Fibroblast of villous mesenchyme (primary cell): ENCODE results near the gene OTOGL. TPM values are rescaled to one million over a fixed set of nuclear protein-coding genes. Genes with fewer than 3 reads are reported as not detected.

Source experiments
- DNase-seq: peaks from one replicate; pipeline ENCODE4 v3.0.0-alpha.2; 2010; ENCODE audit warnings: low read depth
- H3K4me3 ChIP-seq: 2 replicates; pipeline ENCODE4 v1.5.1; 2011; ENCODE audit warnings: low read depth, mild to moderate bottlenecking, low read length
- total RNA-seq: library from RNA; depleted of rRNA; stranded (reverse); fragments of >200 nt; gene quantifications from 2 replicates; pipeline ENCODE4 v1.2.3, GENCODE V29; 2012
- TF ChIP-seq, protein P1 (sequence below): IDR thresholded peaks from 2 replicates; pipeline ENCODE4 v1.5.1; 2012; ENCODE audit warnings: low read depth, mild to moderate bottlenecking, low read length; ENCODE audit not compliant: insufficient read depth

Gene OTOGL
- total RNA-seq, 1 donor: under 0.01 TPM

DNA sequence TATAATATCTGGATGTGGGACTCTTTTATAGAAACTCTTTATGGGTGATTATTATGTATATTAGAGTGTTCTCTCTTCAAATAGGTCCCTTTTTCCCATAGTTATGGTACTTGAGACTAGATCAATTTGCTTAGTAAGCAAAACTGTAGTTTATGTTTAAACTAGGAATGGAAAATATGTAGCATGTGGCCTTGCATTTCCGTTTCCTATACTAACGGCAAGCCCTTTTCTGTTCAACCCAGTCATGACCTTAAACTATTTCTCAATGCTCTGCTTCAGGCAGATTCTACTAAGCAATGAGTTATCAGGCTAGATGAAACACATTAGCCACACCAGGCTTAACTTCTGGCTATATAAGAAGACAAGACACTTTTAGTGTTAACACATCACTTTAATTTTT is 84.6 kb downstream of the OTOGL start:
- TF ChIP-seq, protein P1, sequence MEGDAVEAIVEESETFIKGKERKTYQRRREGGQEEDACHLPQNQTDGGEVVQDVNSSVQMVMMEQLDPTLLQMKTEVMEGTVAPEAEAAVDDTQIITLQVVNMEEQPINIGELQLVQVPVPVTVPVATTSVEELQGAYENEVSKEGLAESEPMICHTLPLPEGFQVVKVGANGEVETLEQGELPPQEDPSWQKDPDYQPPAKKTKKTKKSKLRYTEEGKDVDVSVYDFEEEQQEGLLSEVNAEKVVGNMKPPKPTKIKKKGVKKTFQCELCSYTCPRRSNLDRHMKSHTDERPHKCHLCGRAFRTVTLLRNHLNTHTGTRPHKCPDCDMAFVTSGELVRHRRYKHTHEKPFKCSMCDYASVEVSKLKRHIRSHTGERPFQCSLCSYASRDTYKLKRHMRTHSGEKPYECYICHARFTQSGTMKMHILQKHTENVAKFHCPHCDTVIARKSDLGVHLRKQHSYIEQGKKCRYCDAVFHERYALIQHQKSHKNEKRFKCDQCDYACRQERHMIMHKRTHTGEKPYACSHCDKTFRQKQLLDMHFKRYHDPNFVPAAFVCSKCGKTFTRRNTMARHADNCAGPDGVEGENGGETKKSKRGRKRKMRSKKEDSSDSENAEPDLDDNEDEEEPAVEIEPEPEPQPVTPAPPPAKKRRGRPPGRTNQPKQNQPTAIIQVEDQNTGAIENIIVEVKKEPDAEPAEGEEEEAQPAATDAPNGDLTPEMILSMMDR: no peak
- DNase-seq: peak; percentile 85
- no peak overlapping the region for H3K4me3 ChIP-seq

DNA sequence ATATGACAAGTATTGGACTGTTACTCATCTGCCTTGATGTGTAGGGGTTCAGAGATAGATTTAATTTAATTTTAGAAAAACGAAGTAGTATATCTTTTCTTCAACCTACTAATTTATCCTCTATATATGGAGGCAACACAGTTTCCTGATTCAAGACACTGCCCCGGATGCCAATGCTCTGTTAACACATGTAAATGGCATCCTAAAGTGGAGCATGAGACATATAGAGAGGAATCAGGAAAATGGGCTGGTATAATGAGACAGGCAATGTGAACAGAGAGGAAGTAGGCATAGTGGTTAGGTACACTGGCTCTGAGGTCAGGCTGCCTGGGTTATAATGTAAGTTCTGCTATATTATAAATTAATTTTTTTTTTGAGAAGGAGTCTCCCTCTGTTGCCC is 85.6 kb downstream of the OTOGL start:
- no peak for DNase-seq
- TF ChIP-seq, protein P1: no peak
- H3K4me3 ChIP-seq: no peak overlapping the region

DNA sequence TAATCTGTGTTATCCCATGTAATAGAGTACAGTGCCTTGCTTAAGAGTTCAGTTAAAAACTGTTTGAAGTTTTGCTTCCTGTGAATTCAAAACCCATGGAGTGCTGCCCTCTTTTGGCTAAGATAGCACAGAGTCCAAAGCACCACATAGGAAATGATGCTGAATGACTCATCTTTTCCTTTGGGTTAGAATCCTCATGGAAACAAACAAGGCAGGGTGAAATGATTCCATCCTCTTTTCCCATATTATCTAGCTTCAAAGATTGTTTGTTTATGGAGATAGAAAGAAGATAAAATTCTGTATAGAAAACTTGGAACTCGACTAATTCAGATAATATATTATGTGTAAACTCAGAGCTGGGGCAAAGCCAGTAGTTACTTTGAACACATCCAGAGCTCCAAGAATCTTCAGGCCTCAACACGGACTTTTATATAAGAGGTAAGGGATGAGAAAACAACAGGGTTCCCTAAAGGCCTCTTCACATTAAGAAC is 87.4 kb downstream of the OTOGL start:
- peak; percentile 97 for DNase-seq
- no peak overlapping the region for H3K4me3 ChIP-seq
- TF ChIP-seq, protein P1: peak; percentile 82

- TF ChIP-seq, protein P1: no peak
- H3K4me3 ChIP-seq: no peak overlapping the region
- peak; percentile 55 for DNase-seq
Measured at GRCh38 chr12:80187660-80188090, 88.3 kb downstream of the OTOGL start.

- peak; percentile 74 for DNase-seq
- TF ChIP-seq, protein P1: no peak
- no peak overlapping the region for H3K4me3 ChIP-seq
Measured at GRCh38 chr12:80188576-80188975, 89.2 kb downstream of the OTOGL start.

DNA sequence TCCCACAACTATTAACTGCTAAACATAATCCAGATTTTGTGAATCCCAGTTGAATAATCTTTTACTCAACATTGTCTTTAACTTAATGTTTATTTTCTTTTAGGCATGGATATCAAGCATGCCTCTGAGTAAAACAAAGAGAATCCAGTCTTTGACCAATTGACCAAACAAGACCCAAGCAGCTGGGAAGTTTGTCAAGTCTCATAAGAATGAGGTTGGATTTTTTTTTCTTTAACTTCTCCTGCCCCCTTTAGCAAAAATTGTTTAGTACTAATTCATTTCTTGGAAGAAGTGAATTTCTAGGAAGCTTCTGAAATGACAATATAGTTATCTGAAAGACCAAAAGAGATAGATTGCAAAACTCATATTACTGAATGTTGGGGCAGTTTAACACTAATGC is 89.9 kb downstream of the OTOGL start:
- no peak overlapping the region for H3K4me3 ChIP-seq
- peak; percentile 63 for DNase-seq
- TF ChIP-seq, protein P1: no peak

GRCh38 chr12:80190001-80190400 is 90.7 kb downstream of the OTOGL start:
- H3K4me3 ChIP-seq: no peak overlapping the region
- DNase-seq: peak; percentile 75
- TF ChIP-seq, protein P1: no peak
